OCI-LY1 (cell line): Measurements from ENCODE around the gene GUCY1A2.

Experiments
- CTCF ChIP-seq: fragments of 200-600 bp; sonication (generic), shearing (Covaris generic); IDR thresholded peaks from 2 replicates; pipeline ENCODE4 v1.5.1; 2017; ENCODE audit warnings: mild to moderate bottlenecking, antibody characterized with exemption, low read length, moderate library complexity, mixed read lengths
- EZH2 ChIP-seq: fragments of 200-600 bp; sonication (generic), shearing (Covaris generic); IDR thresholded peaks from 2 replicates; pipeline ENCODE4 v1.8.0; 2017; ENCODE audit warnings: borderline replicate concordance, mixed run types, mild to moderate bottlenecking, antibody characterized with exemption, low read length, moderate library complexity, mixed read lengths

- no peak for TF ChIP-seq CTCF
- TF ChIP-seq EZH2, result no peak
These were observed 203.1 kb downstream of the GUCY1A2 start for GRCh38 chr11:106815209-106815608.
